Muscle of arm (tissue), 12 donors: Measurements from ENCODE around the gene DOCK3. TPM values are rescaled to one million over a fixed set of nuclear protein-coding genes. Genes with fewer than 3 reads are reported as not detected.
"Not testable (repeated sequence)": the region's sequence is repeated elsewhere in the genome, so short reads cannot be mapped to it uniquely, and the experiment has no call there.

Experiments used
- DNase-seq: peaks from one replicate; pipeline ENCODE4 v3.0.0-alpha.2; 2013
- polyA plus RNA-seq, 12 donors: library from polyadenylated mRNA; unstranded; fragments of 120-200 nt; gene quantifications; one replicate each; pipeline ENCODE4 v1.2.1, GENCODE V29; 2013; ENCODE audit not compliant: insufficient read length in 12 of 12

The DOCK3 gene
- polyA plus RNA-seq, 12 donors: 0.06 to 3.4 (median 0.23) TPM; not detected in 2

GRCh38 chr3:50651920-50652529 lies 22.7 kb upstream of the DOCK3 start:
- no peak for DNase-seq

GRCh38 chr3:50652709-50653108 lies 22.0 kb upstream of the DOCK3 start:
- no peak for DNase-seq

GRCh38 chr3:50653937-50654595 lies 20.7 kb upstream of the DOCK3 start:
- no peak for DNase-seq

- DNase-seq: no peak
Measured at GRCh38 chr3:50655009-50655830, 19.5 kb upstream of the DOCK3 start.

- DNase-seq: no peak
Measured at GRCh38 chr3:50656417-50657195, 18.1 kb upstream of the DOCK3 start.

- no peak for DNase-seq
Measured at GRCh38 chr3:50657407-50657806, 17.3 kb upstream of the DOCK3 start.

GRCh38 chr3:50657816-50658215 lies 16.9 kb upstream of the DOCK3 start:
- no peak for DNase-seq

- DNase-seq: no peak
Measured at GRCh38 chr3:50658416-50658815, 16.3 kb upstream of the DOCK3 start.

GRCh38 chr3:50658831-50659230 lies 15.9 kb upstream of the DOCK3 start:
- no peak for DNase-seq

GRCh38 chr3:50660386-50660785 lies 14.3 kb upstream of the DOCK3 start:
- DNase-seq: no peak

- DNase-seq: no peak
Measured at GRCh38 chr3:50661321-50661837, 13.3 kb upstream of the DOCK3 start.

GRCh38 chr3:50662408-50662807 lies 12.3 kb upstream of the DOCK3 start:
- no peak for DNase-seq

GRCh38 chr3:50665081-50665840 lies 9.5 kb upstream of the DOCK3 start:
- DNase-seq: no peak

GRCh38 chr3:50665841-50666115 lies 8.9 kb upstream of the DOCK3 start:
- not testable (repeated sequence) for DNase-seq

GRCh38 chr3:50666837-50667236 lies 7.9 kb upstream of the DOCK3 start:
- DNase-seq: no peak

GRCh38 chr3:50671331-50671730 lies 3.4 kb upstream of the DOCK3 start:
- DNase-seq: no peak

- DNase-seq: no peak
Measured at GRCh38 chr3:50672656-50673055, 2.1 kb upstream of the DOCK3 start.

- no peak for DNase-seq
Measured at GRCh38 chr3:50673931-50674330, 796 bp upstream of the DOCK3 start.

GRCh38 chr3:50675179-50676030 lies 678 bp downstream of the DOCK3 start:
- no peak for DNase-seq

GRCh38 chr3:50676031-50676705 lies 1.4 kb downstream of the DOCK3 start:
- no peak for DNase-seq
